HEK293T (cell line): ENCODE measurements around the gene CIZ1.

ENCODE experiments used
- ARNT ChIP-seq: fragments of 450-650 bp; IDR thresholded peaks from 2 replicates; pipeline ENCODE4 v1.6.1; 2017; ENCODE audit warnings: mild to moderate bottlenecking
- BHLHE40 ChIP-seq: fragments of 450-650 bp; IDR thresholded peaks from 2 replicates; pipeline ENCODE4 v1.6.1; 2016; ENCODE audit warnings: mild to moderate bottlenecking, moderate library complexity, borderline replicate concordance
- CTBP1 ChIP-seq: fragments of 450-650 bp; IDR thresholded peaks from 2 replicates; pipeline ENCODE4 v1.6.1; 2016; ENCODE audit warnings: borderline replicate concordance
- ELF4 ChIP-seq: fragments of 450-650 bp; IDR thresholded peaks from 2 replicates; pipeline ENCODE4 v1.6.1; 2017; ENCODE audit warnings: antibody characterized with exemption
- FOXK2 ChIP-seq: fragments of 450-650 bp; IDR thresholded peaks from 2 replicates; pipeline ENCODE4 v1.6.1; 2016; ENCODE audit warnings: mild to moderate bottlenecking
- FOXM1 ChIP-seq: fragments of 450-650 bp; IDR thresholded peaks from 2 replicates; pipeline ENCODE4 v1.6.1; 2017; ENCODE audit warnings: mild to moderate bottlenecking, borderline replicate concordance
- SP1 ChIP-seq: fragments of 450-650 bp; IDR thresholded peaks from 2 replicates; pipeline ENCODE4 v1.6.1; 2017
- SUZ12 ChIP-seq: fragments of 450-650 bp; IDR thresholded peaks from 2 replicates; pipeline ENCODE4 v1.6.1; 2016; ENCODE audit warnings: mild to moderate bottlenecking
- TARDBP ChIP-seq: fragments of 450-650 bp; IDR thresholded peaks from 2 replicates; pipeline ENCODE4 v1.6.1; 2016
- ZNF384 ChIP-seq: fragments of 450-650 bp; IDR thresholded peaks from 2 replicates; pipeline ENCODE4 v1.6.1; 2016
- TF ChIP-seq, protein P1 (sequence below): fragments of 450-650 bp; IDR thresholded peaks from 2 replicates; pipeline ENCODE4 v1.6.1; 2016

DNA sequence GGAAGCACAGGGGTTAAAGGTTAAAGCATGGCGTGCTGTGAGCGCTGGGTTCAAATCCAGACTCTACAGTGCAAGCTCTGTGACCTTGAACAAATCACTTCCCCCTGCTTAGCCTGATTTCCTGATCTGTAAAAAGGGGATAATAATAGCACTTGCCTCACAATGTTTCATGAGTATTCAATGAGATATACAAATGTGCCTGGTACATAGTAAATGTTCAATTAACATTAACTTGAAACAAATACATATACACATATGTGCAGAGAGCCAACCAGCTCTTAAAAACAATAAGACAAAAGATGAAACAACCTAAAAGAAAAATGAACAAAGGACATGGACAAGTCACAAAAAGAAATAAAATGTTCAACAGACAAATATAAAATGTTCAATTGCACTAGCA is 4.0 kb downstream of the CIZ1 start:
- TF ChIP-seq ARNT (no peak), SUZ12 (no peak), ELF4 (no peak), TARDBP (no peak), BHLHE40 (no peak), SP1 (no peak), CTBP1 (no peak), ZNF384 (no peak), FOXK2 (no peak), FOXM1 (no peak)
- TF ChIP-seq, protein P1, sequence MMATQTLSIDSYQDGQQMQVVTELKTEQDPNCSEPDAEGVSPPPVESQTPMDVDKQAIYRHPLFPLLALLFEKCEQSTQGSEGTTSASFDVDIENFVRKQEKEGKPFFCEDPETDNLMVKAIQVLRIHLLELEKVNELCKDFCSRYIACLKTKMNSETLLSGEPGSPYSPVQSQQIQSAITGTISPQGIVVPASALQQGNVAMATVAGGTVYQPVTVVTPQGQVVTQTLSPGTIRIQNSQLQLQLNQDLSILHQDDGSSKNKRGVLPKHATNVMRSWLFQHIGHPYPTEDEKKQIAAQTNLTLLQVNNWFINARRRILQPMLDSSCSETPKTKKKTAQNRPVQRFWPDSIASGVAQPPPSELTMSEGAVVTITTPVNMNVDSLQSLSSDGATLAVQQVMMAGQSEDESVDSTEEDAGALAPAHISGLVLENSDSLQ = no peak
